ENCODE data around the gene SLC22A16.

- no peak for TF ChIP-seq CTCF (optimal IDR thresholded peaks at IDR 0.05 in 1 of 3, IDR thresholded peaks at IDR 0.05 in 1 of 3, conservative IDR thresholded peaks at IDR 0.05 in 1 of 3; ENCODE audit: extremely low read depth in 1 of 3, insufficient read depth in 2 of 3, low read length in 3 of 3)
- no peak for TF ChIP-seq EZH2 (IDR thresholded peaks at IDR 0.05; ENCODE audit: low read length)
These were observed 7.9 kb upstream of the SLC22A16 start for GRCh38 chr6:110484321-110484720.
